PC-3 (cell line): Measurements from ENCODE around the gene TRMU.

ENCODE experiments used
- CTCF ChIP-seq: fragments of 300-600 bp; sonication (generic); conservative IDR thresholded peaks from 2 replicates; pipeline ENCODE4 v1.5.1; 2017; ENCODE audit warnings: antibody characterized with exemption, low read depth, mild to moderate bottlenecking, low read length
- EZH2 ChIP-seq: fragments of 300-600 bp; sonication (generic); IDR thresholded peaks from one replicate; pipeline ENCODE4 v1.6.1; 2017; ENCODE audit warnings: antibody characterized with exemption, mild to moderate bottlenecking, low read length; ENCODE audit not compliant: unreplicated experiment
- EZH2phosphoT487 ChIP-seq: fragments of 300-600 bp; sonication (generic); IDR thresholded peaks from 2 replicates; pipeline ENCODE4 v1.6.1; 2018; ENCODE audit warnings: mild to moderate bottlenecking, antibody characterized with exemption, low read length, borderline replicate concordance

- no peak for TF ChIP-seq CTCF
- no peak for TF ChIP-seq EZH2phosphoT487
- TF ChIP-seq EZH2: no peak
Observed at GRCh38 chr22:46337870-46338269, 2.4 kb downstream of the TRMU start.
